ENCODE data around the gene KRTAP27-1.

DNA sequence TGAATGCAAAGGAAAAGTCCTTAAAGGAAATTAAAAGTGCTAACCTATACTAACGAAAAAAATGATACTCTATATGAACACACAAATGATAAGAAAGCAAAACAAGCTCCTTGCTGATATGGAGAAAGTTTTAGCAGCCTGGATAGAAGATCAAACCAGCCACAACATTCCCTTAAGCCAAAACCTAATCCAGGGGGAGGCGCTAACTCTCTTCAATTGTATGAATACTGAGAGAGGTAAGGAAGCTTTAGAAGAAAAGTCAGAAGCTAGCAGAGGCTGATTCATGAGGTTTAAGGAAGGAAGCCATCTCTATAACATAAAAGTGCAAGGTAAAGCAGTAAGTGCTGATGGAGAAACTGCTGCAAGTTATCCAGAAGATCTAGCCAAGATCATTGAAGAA, 7.5 kb upstream of the KRTAP27-1 start:
- TF ChIP-seq GATA3 (IDR thresholded peaks at IDR 0.05; ENCODE audit: low read depth, low read length) (no peak), GATA2 (IDR thresholded peaks at IDR 0.05; ENCODE audit: low read depth, low read length) (no peak)
